SK-N-SH (cell line): ENCODE measurements around the gene XRCC6. TPM values are rescaled to one million over a fixed set of nuclear protein-coding genes. Genes with fewer than 3 reads are reported as not detected.

Experiments
- CTCF ChIA-PET: fragments of 300-600, 350-600 bp; formaldehyde crosslinking; extraction: SDS; loops from one replicate; lab custom pipeline; 2021; lab: Yijun Ruan, JAX
- POLR2A ChIA-PET: fragments of 350-600 bp; sonication (Branson Sonifier 250); formaldehyde crosslinking; extraction: SDS; loops from one replicate; lab custom pipeline; 2020; ENCODE audit warnings: antibody characterized with exemption, inconsistent platforms; lab: Yijun Ruan, JAX
- DNase-seq: peaks from one replicate; pipeline ENCODE4 v3.0.0; 2012
- H2AFZ ChIP-seq: fragments of 200-600 bp; sonication (generic); 2 replicates; pipeline ENCODE4 v1.8.1; 2016; ENCODE audit warnings: antibody characterized with exemption, mild to moderate bottlenecking, low read depth
- H3F3A ChIP-seq: fragments of 200-600 bp; sonication (generic); replicated peaks from 2 replicates; pipeline ENCODE3; 2016; ENCODE audit warnings: antibody characterized with exemption, mild to moderate bottlenecking; ENCODE audit not compliant: insufficient read depth
- H3K27ac ChIP-seq, 2 experiments: fragments of 200-500 bp in 1 of 2; fragments of 200-600 bp in 1 of 2; sonication (Bioruptor generic) in 1 of 2; sonication (generic), shearing (Covaris generic) in 1 of 2; 2 replicates each; pipeline versions ENCODE4 v1.5.1 to v1.6.1; 2014 to 2016; ENCODE audit warnings: low read depth in 2 of 2, inconsistent platforms in 1 of 2, low read length in 1 of 2, mild to moderate bottlenecking in 1 of 2, mixed read lengths in 1 of 2
- H3K27me3 ChIP-seq: fragments of 200-600 bp; sonication (generic), shearing (Covaris generic); 2 replicates; pipeline ENCODE4 v1.6.1; 2016; ENCODE audit warnings: mixed run types; ENCODE audit not compliant: insufficient read depth
- H3K36me3 ChIP-seq, 2 experiments: fragments of 200-500 bp in 1 of 2; fragments of 200-600 bp in 1 of 2; sonication (Bioruptor generic) in 1 of 2; sonication (generic) in 1 of 2; replicated peaks in 1 of 2; 2 replicates each; pipeline versions ENCODE3 to v1.5.1; 2014 to 2016; ENCODE audit warnings: low read length in 1 of 2, mild to moderate bottlenecking in 1 of 2; ENCODE audit not compliant: insufficient read depth in 2 of 2, control insufficient read depth in 1 of 2
- H3K4me1 ChIP-seq, 2 experiments: fragments of 200-500 bp in 1 of 2; fragments of 200-600 bp in 1 of 2; sonication (Bioruptor generic) in 1 of 2; sonication (generic), shearing (Covaris generic) in 1 of 2; 2 replicates each; pipeline versions ENCODE4 v1.5.1 to v1.6.1; 2014 to 2016; ENCODE audit warnings: low read depth in 1 of 2, low read length in 1 of 2, mixed run types in 1 of 2; ENCODE audit not compliant: insufficient read depth in 2 of 2, control insufficient read depth in 1 of 2
- H3K4me2 ChIP-seq: fragments of 200-600 bp; sonication (generic), shearing (Covaris generic); 2 replicates; pipeline ENCODE4 v1.6.1; 2017; ENCODE audit warnings: mixed run types
- H3K4me3 ChIP-seq, 2 experiments: fragments of 200-500 bp in 1 of 2; fragments of 200-600 bp in 1 of 2; sonication (Bioruptor generic) in 1 of 2; sonication (generic), shearing (Covaris generic) in 1 of 2; 2 replicates each; pipeline versions ENCODE4 v1.5.1 to v1.8.1; 2014 to 2016; ENCODE audit warnings: low read depth in 2 of 2, inconsistent platforms in 1 of 2, low read length in 1 of 2, mild to moderate bottlenecking in 1 of 2, mixed read lengths in 1 of 2, moderate library complexity in 1 of 2
- H3K79me2 ChIP-seq: fragments of 200-600 bp; sonication (generic); 2 replicates; pipeline ENCODE4 v1.8.1; 2017; ENCODE audit warnings: mild to moderate bottlenecking; ENCODE audit not compliant: insufficient read depth
- H3K9ac ChIP-seq: fragments of 200-600 bp; sonication (generic); 2 replicates; pipeline ENCODE4 v1.6.1; 2017; ENCODE audit warnings: mixed run types
- H3K9me2 ChIP-seq: fragments of 200-600 bp; sonication (generic); 2 replicates; pipeline ENCODE4 v1.6.1; 2017; ENCODE audit warnings: mixed run types
- H3K9me3 ChIP-seq: fragments of 200-600 bp; sonication (generic); 2 replicates; pipeline ENCODE4 v1.6.1; 2017; ENCODE audit warnings: mixed run types, mild to moderate bottlenecking, moderate library complexity
- H4K20me1 ChIP-seq: fragments of 200-600 bp; sonication (generic); 2 replicates; pipeline ENCODE4 v1.6.1; 2017; ENCODE audit warnings: mild to moderate bottlenecking, mixed run types; ENCODE audit not compliant: insufficient read depth
- CHD2 ChIP-seq: fragments of 150-350 bp; IDR thresholded peaks from 2 replicates; pipeline ENCODE4 v1.6.1; 2018; ENCODE audit warnings: low read length; ENCODE audit not compliant: partially characterized antibody
- MEF2A ChIP-seq: IDR thresholded peaks from 2 replicates; pipeline ENCODE4 v1.4.0; 2012; ENCODE audit warnings: low read depth, borderline replicate concordance
- NFIC ChIP-seq: IDR thresholded peaks from 2 replicates; pipeline ENCODE4 v1.4.0; 2012; ENCODE audit warnings: borderline replicate concordance
- RAD21 ChIP-seq: IDR thresholded peaks from 2 replicates; pipeline ENCODE4 v1.6.1; 2012; ENCODE audit warnings: mild to moderate bottlenecking, low read length
- RCOR1 ChIP-seq: fragments of 150-350 bp; IDR thresholded peaks from 2 replicates; pipeline ENCODE4 v1.6.1; 2017; ENCODE audit warnings: antibody characterized with exemption, low read length
- SIN3A ChIP-seq: IDR thresholded peaks from 2 replicates; pipeline ENCODE4 v1.6.1; 2012; ENCODE audit warnings: low read depth, mild to moderate bottlenecking, low read length, moderate library complexity, borderline replicate concordance
- YY1 ChIP-seq: IDR thresholded peaks from 2 replicates; pipeline ENCODE4 v1.4.0; 2012; ENCODE audit warnings: low read depth, mild to moderate bottlenecking
- WGBS: methylation state at CpG from one replicate; pipeline ENCODE4 v1.1.6; 2017; ENCODE audit warnings: low lambda C conversion rate; 5-methylcytosine and 5-hydroxymethylcytosine counted together
- polyA plus RNA-seq, 3 experiments: library from polyadenylated mRNA; depleted of rRNA; stranded (reverse); fragments of >200 nt; gene quantifications; 2 replicates each; pipeline ENCODE4 v1.2.3, GENCODE V29; 2012
- TF ChIP-seq, protein P1 (sequence below): fragments of 150-350 bp; IDR thresholded peaks from 2 replicates; pipeline ENCODE4 v1.6.1; 2017; ENCODE audit warnings: antibody characterized with exemption, low read length, low read depth, borderline replicate concordance
- TF ChIP-seq, protein P2 (sequence below): fragments of 150-350 bp; IDR thresholded peaks from 2 replicates; pipeline ENCODE4 v1.6.1; 2016; ENCODE audit warnings: mild to moderate bottlenecking, low read depth, low read length
- TF ChIP-seq, protein P3 (sequence below): IDR thresholded peaks from 2 replicates; pipeline ENCODE4 v1.6.1; 2012; ENCODE audit warnings: mild to moderate bottlenecking, low read depth, low read length, moderate library complexity
- TF ChIP-seq, protein P4 (sequence below): IDR thresholded peaks from 2 replicates; pipeline ENCODE4 v1.4.0; 2012; ENCODE audit warnings: low read depth, borderline replicate concordance

The XRCC6 gene
- polyA plus RNA-seq, 1 of the 3 experiments (the other 2 are of a cell fraction), result 78.1 TPM

GRCh38 chr22:41638748-41639147 lies 17.7 kb downstream of the XRCC6 start:
- peaks cover 7 to 16% of the 10 kb centered on the region in 2 experiments for H3K36me3 ChIP-seq
- H3K9ac ChIP-seq, result no peak overlapping the region
- H2AFZ ChIP-seq, result no peak overlapping the region
- H3K27me3 ChIP-seq, result no peaks in the 10 kb centered on the region
- ChIA-PET POLR2A (interaction anchor here (0.7 kb wide), 1 partner anchor 17 kb away, joined by 3 read pairs; no protein-coding TSS in a partner anchor), CTCF (no interaction called here)
- H3K4me3 ChIP-seq, result no peak overlapping the region
- no peak for DNase-seq
- H3K4me1 ChIP-seq, result no peaks in the 10 kb centered on the region
- no peak overlapping the region for H3K4me2 ChIP-seq
- no peak overlapping the region for H3K27ac ChIP-seq
- peaks cover 6% of the 10 kb centered on the region for H3F3A ChIP-seq
- H3K9me2 ChIP-seq, result no peaks in the 10 kb centered on the region
- no peaks in the 10 kb centered on the region for H3K9me3 ChIP-seq
- H4K20me1 ChIP-seq, result peaks cover 3% of the 10 kb centered on the region; the same call in 1 of the 2 replicates
- no peak for TF ChIP-seq RAD21
- TF ChIP-seq MEF2A, result no peak
- no peak for TF ChIP-seq SIN3A
- TF ChIP-seq, protein P1, sequence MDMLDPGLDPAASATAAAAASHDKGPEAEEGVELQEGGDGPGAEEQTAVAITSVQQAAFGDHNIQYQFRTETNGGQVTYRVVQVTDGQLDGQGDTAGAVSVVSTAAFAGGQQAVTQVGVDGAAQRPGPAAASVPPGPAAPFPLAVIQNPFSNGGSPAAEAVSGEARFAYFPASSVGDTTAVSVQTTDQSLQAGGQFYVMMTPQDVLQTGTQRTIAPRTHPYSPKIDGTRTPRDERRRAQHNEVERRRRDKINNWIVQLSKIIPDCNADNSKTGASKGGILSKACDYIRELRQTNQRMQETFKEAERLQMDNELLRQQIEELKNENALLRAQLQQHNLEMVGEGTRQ, result no peak
- no peak for TF ChIP-seq RCOR1
- TF ChIP-seq, protein P2, sequence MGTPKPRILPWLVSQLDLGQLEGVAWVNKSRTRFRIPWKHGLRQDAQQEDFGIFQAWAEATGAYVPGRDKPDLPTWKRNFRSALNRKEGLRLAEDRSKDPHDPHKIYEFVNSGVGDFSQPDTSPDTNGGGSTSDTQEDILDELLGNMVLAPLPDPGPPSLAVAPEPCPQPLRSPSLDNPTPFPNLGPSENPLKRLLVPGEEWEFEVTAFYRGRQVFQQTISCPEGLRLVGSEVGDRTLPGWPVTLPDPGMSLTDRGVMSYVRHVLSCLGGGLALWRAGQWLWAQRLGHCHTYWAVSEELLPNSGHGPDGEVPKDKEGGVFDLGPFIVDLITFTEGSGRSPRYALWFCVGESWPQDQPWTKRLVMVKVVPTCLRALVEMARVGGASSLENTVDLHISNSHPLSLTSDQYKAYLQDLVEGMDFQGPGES, result no peak
- TF ChIP-seq, protein P3, sequence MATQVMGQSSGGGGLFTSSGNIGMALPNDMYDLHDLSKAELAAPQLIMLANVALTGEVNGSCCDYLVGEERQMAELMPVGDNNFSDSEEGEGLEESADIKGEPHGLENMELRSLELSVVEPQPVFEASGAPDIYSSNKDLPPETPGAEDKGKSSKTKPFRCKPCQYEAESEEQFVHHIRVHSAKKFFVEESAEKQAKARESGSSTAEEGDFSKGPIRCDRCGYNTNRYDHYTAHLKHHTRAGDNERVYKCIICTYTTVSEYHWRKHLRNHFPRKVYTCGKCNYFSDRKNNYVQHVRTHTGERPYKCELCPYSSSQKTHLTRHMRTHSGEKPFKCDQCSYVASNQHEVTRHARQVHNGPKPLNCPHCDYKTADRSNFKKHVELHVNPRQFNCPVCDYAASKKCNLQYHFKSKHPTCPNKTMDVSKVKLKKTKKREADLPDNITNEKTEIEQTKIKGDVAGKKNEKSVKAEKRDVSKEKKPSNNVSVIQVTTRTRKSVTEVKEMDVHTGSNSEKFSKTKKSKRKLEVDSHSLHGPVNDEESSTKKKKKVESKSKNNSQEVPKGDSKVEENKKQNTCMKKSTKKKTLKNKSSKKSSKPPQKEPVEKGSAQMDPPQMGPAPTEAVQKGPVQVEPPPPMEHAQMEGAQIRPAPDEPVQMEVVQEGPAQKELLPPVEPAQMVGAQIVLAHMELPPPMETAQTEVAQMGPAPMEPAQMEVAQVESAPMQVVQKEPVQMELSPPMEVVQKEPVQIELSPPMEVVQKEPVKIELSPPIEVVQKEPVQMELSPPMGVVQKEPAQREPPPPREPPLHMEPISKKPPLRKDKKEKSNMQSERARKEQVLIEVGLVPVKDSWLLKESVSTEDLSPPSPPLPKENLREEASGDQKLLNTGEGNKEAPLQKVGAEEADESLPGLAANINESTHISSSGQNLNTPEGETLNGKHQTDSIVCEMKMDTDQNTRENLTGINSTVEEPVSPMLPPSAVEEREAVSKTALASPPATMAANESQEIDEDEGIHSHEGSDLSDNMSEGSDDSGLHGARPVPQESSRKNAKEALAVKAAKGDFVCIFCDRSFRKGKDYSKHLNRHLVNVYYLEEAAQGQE, result no peak
- TF ChIP-seq YY1, result no peak
- TF ChIP-seq NFIC, result no peak
- TF ChIP-seq, protein P4, sequence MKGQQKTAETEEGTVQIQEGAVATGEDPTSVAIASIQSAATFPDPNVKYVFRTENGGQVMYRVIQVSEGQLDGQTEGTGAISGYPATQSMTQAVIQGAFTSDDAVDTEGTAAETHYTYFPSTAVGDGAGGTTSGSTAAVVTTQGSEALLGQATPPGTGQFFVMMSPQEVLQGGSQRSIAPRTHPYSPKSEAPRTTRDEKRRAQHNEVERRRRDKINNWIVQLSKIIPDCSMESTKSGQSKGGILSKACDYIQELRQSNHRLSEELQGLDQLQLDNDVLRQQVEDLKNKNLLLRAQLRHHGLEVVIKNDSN, result no peak
- no peak for TF ChIP-seq CHD2
- H3K79me2 ChIP-seq, result peaks cover 52% of the 10 kb centered on the region
- WGBS, result 83% methylated on average over 3 of the region's 5 CpGs
